Endodermal cell (in vitro differentiated cells): ENCODE data around the gene CREBBP. TPM values are rescaled to one million over a fixed set of nuclear protein-coding genes. Genes with fewer than 3 reads are reported as not detected.

Source experiments
- DNase-seq: peaks from one replicate; pipeline ENCODE4 v3.0.0-alpha.2; 2017
- H3K27ac ChIP-seq: 2 replicates; pipeline ENCODE4 v1.5.1; 2013; ENCODE audit warnings: mild to moderate bottlenecking, low read depth, low read length, moderate library complexity
- H3K27me3 ChIP-seq: 2 replicates; pipeline ENCODE4 v1.6.1; 2013; ENCODE audit warnings: mild to moderate bottlenecking, low read length, moderate library complexity; ENCODE audit not compliant: insufficient read depth, control insufficient read depth, poor library complexity, severe bottlenecking
- H3K36me3 ChIP-seq: 2 replicates; pipeline ENCODE4 v1.7.0; 2013; ENCODE audit warnings: mild to moderate bottlenecking, low read length, moderate library complexity; ENCODE audit not compliant: control insufficient read depth, insufficient read depth
- H3K4me1 ChIP-seq: one replicate; pipeline ENCODE4 v1.7.0; 2013; ENCODE audit warnings: low read length; ENCODE audit not compliant: control insufficient read depth, insufficient read depth
- H3K4me3 ChIP-seq: 2 replicates; pipeline ENCODE4 v1.5.1; 2013; ENCODE audit warnings: mild to moderate bottlenecking, low read length, moderate library complexity
- H3K9ac ChIP-seq: 2 replicates; pipeline ENCODE4 v1.6.1; 2013; ENCODE audit warnings: mild to moderate bottlenecking, low read length, moderate library complexity; ENCODE audit not compliant: poor library complexity, severe bottlenecking; ENCODE audit errors: extremely low read depth
- H3K9me3 ChIP-seq: 2 replicates; pipeline ENCODE4 v1.6.1; 2013; ENCODE audit warnings: mild to moderate bottlenecking, low read length, moderate library complexity; ENCODE audit not compliant: control insufficient read depth
- H3K27ac Mint-ChIP-seq: 2 replicates; pipeline ENCODE4 v1.8.0; 2020; ENCODE audit warnings: mixed read lengths
- H3K27me3 Mint-ChIP-seq: 2 replicates; pipeline ENCODE4 v1.8.0; 2021; ENCODE audit warnings: mild to moderate bottlenecking, mixed read lengths; ENCODE audit not compliant: insufficient read depth
- H3K36me3 Mint-ChIP-seq: 2 replicates; pipeline ENCODE4 v1.8.0; 2020; ENCODE audit warnings: low read depth, mixed read lengths
- H3K4me1 Mint-ChIP-seq: 2 replicates; pipeline ENCODE4 v1.8.0; 2020; ENCODE audit warnings: mixed read lengths
- H3K4me3 Mint-ChIP-seq: 2 replicates; pipeline ENCODE4 v1.8.0; 2020; ENCODE audit warnings: mild to moderate bottlenecking, moderate library complexity, mixed read lengths
- H3K9me3 Mint-ChIP-seq: 2 replicates; pipeline ENCODE4 v1.8.0; 2020; ENCODE audit warnings: mild to moderate bottlenecking, mixed read lengths
- WGBS, 2 experiments: methylation state at CpG; one replicate each; pipeline versions ENCODE4 v1.1.5 to v1.1.7; 2013; ENCODE audit warnings: missing lambda C conversion rate in 2 of 2, mixed read lengths in 1 of 2; ENCODE audit not compliant: insufficient coverage in 1 of 2, insufficient read length in 1 of 2; 5-methylcytosine and 5-hydroxymethylcytosine counted together
- total RNA-seq, 2 donors: library from RNA; stranded (reverse); fragmentation: NEBNext Ultra II Directional in 1 of 2; extraction: Animal tissue kit (Norgen Biotek cat#: 25700) in 1 of 2; gene quantifications; 2 replicates in 1 of 2; 3 replicates in 1 of 2; pipeline ENCODE4 v1.2.1, GENCODE V29; 2021
- TF ChIP-seq, protein P1 (sequence below): fragments of 200-600 bp; sonication (generic); conservative IDR thresholded peaks from 2 replicates; pipeline ENCODE4 v1.5.0; 2021; ENCODE audit warnings: antibody characterized with exemption, mild to moderate bottlenecking

Gene CREBBP
- total RNA-seq, 2 donors from 2014 or later = 71.1 to 103 TPM

DNA sequence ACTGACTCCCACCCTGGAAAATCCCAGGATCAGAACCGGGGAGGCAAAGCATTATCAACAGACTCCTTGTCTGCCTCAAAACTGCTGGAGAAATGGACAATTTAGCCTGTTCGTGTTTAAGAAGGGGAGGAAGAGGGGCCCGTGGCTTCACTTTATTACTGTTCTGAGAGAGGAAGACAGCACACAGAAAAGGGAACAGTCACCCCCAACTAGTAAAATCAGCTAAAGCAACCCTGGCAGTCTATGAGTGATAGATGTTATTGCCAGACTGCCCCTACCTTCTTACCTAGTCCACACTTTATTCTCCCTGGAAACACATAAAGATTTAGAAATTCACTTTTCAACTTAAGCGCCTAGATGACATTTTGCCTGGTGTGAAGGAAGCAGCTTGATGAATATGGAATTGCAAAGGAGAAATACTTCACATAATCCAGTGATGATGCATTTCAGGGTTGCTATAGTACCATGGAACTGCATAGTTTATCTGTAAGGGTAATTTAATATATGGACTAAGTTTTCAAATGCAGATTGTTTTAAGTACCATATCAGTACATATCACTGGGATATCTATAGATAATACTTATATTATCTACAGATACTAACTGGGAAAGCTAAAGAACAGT, 126.3 kb downstream of the CREBBP start:
- no peak for DNase-seq
- TF ChIP-seq, protein P1, sequence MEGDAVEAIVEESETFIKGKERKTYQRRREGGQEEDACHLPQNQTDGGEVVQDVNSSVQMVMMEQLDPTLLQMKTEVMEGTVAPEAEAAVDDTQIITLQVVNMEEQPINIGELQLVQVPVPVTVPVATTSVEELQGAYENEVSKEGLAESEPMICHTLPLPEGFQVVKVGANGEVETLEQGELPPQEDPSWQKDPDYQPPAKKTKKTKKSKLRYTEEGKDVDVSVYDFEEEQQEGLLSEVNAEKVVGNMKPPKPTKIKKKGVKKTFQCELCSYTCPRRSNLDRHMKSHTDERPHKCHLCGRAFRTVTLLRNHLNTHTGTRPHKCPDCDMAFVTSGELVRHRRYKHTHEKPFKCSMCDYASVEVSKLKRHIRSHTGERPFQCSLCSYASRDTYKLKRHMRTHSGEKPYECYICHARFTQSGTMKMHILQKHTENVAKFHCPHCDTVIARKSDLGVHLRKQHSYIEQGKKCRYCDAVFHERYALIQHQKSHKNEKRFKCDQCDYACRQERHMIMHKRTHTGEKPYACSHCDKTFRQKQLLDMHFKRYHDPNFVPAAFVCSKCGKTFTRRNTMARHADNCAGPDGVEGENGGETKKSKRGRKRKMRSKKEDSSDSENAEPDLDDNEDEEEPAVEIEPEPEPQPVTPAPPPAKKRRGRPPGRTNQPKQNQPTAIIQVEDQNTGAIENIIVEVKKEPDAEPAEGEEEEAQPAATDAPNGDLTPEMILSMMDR = no peak
- Mint-ChIP-seq H3K9me3 (no peaks in the 10 kb centered on the region), H3K27me3 (no peaks in the 10 kb centered on the region), H3K27ac (no peak overlapping the region), H3K36me3 (peaks cover 79% of the 10 kb centered on the region), H3K4me3 (no peak overlapping the region), H3K4me1 (no peaks in the 10 kb centered on the region)
- 88 to 100% methylated on average over 2 to 4 of the region's 4 CpGs for WGBS, 2 experiments
- H3K4me3 ChIP-seq = no peak overlapping the region
- peak overlapping the region; percentile 16 for H3K27ac ChIP-seq
- H3K27me3 ChIP-seq = no peaks in the 10 kb centered on the region
- H3K9me3 ChIP-seq = no peaks in the 10 kb centered on the region
- H3K9ac ChIP-seq = no peak overlapping the region
- peaks cover 96% of the 10 kb centered on the region for H3K36me3 ChIP-seq
- H3K4me1 ChIP-seq = no peaks in the 10 kb centered on the region

- Histone ChIP-seq H3K9ac (no peak overlapping the region), H3K4me3 (no peak overlapping the region), H3K9me3 (no peaks in the 10 kb centered on the region), H3K27ac (no peak overlapping the region), H3K27me3 (no peaks in the 10 kb centered on the region), H3K36me3 (peaks cover 92% of the 10 kb centered on the region), H3K4me1 (no peaks in the 10 kb centered on the region)
- no peak for DNase-seq
- Mint-ChIP-seq H3K36me3 (peaks cover 79% of the 10 kb centered on the region), H3K27me3 (no peaks in the 10 kb centered on the region), H3K4me1 (no peaks in the 10 kb centered on the region), H3K27ac (peak overlapping the region; percentile 30), H3K9me3 (no peaks in the 10 kb centered on the region), H3K4me3 (no peak overlapping the region)
- WGBS, 2 experiments = 96 to 99% methylated on average over 15 of the region's 15 CpGs
- TF ChIP-seq, protein P1 = no peak
Measured at GRCh38 chr16:3752984-3753383, 127.5 kb downstream of the CREBBP start.

GRCh38 chr16:3751878-3752277, 128.6 kb downstream of the CREBBP start:
- Mint-ChIP-seq H3K27ac (peak overlapping the region; percentile 64), H3K4me1 (no peaks in the 10 kb centered on the region), H3K9me3 (no peaks in the 10 kb centered on the region), H3K4me3 (no peak overlapping the region), H3K27me3 (no peaks in the 10 kb centered on the region), H3K36me3 (peaks cover 75% of the 10 kb centered on the region)
- Histone ChIP-seq H3K27me3 (no peaks in the 10 kb centered on the region), H3K27ac (no peak overlapping the region), H3K4me3 (no peak overlapping the region), H3K9me3 (no peaks in the 10 kb centered on the region), H3K4me1 (no peaks in the 10 kb centered on the region), H3K36me3 (peaks cover 88% of the 10 kb centered on the region), H3K9ac (no peak overlapping the region)
- 94 to 100% methylated on average over 5 to 8 of the region's 8 CpGs for WGBS, 2 experiments
- no peak for DNase-seq
- TF ChIP-seq, protein P1 = no peak
